Stomach smooth muscle (tissue), 2 donors: Measurements from ENCODE around the gene IRGC.
"Not testable (repeated sequence)": the region's sequence is repeated elsewhere in the genome, so short reads cannot be mapped to it uniquely, and the experiment has no call there.

Source experiments
- H3K27ac ChIP-seq: one replicate; pipeline ENCODE4 v1.7.0; 2013; ENCODE audit warnings: mild to moderate bottlenecking, low read length, inconsistent platforms
- H3K27me3 ChIP-seq, 2 donors: one replicate each; pipeline ENCODE4 v1.7.0; 2013; ENCODE audit warnings: low read length in 2 of 2; ENCODE audit not compliant: insufficient read depth in 2 of 2, control insufficient read depth in 1 of 2
- H3K36me3 ChIP-seq, 2 donors: one replicate each; pipeline ENCODE4 v1.7.0; 2013; ENCODE audit warnings: low read length in 2 of 2; ENCODE audit not compliant: control insufficient read depth in 2 of 2, insufficient read depth in 2 of 2
- H3K4me1 ChIP-seq: one replicate; pipeline ENCODE4 v1.7.0; 2013; ENCODE audit warnings: low read length; ENCODE audit not compliant: control insufficient read depth, insufficient read depth
- H3K4me3 ChIP-seq, 2 donors: one replicate each; pipeline ENCODE4 v1.7.0; 2013; ENCODE audit warnings: low read length in 2 of 2
- H3K9ac ChIP-seq, 2 donors: one replicate each; pipeline ENCODE4 v1.7.0; 2013; ENCODE audit warnings: low read length in 2 of 2, mild to moderate bottlenecking in 1 of 2
- H3K9me3 ChIP-seq, 2 donors: one replicate each; pipeline ENCODE4 v1.7.0; 2013; ENCODE audit warnings: low read length in 2 of 2; ENCODE audit not compliant: control insufficient read depth in 2 of 2
- donor health status: healthy.
- donor health status: Pancreatic carcinoma.

IRGC gene

DNA sequence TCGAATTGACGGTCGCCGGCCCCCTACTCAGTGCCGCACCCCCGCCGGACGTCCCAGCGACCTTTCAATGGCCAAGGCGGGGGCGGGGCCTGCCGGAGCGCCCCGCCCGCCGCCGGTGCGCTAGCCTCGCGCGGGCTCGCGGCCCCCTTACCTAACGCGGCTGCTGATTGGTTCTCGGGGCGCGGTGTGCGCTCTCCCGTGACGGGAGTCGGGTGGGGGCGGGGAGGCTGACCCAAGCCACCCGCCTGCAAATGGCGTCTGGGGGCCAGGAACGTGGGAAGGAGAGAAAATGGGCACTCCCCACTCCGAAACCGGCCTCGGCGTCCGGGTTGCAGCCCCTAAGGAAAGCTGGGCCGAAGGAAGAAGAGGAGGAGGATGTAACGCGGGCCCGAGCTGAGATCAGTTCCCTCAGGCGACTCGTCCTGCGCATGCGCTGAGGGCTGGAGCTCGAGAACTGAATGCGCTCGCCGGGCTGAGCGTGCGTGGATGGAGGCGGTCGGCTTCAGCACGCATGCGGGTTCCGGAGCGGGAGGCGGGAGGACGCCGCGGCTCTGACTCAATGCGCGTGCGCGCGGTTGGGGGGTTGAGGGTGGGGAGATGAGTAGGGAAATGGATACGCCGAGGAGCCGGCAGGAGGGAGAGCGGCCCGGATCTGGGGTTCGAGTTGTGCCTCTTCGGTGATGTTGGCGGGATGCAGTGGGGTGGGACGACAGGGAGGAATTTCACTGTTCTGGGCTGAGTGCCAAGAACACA, 38.8 kb downstream of the IRGC start, which contains the start of gene SMG9:
TSS of gene SMG9 (minus strand) at position 460 of the 753 bp plus-strand sequence. CDS start 4,221 bp downstream, outside the sequence.
- H3K36me3 ChIP-seq, result peaks cover 7 to 14% of the 10 kb centered on the region in 2 donors
- H3K4me1 ChIP-seq, result peaks cover 18% of the 10 kb centered on the region
- H3K9ac ChIP-seq, result peak within 1 kb of the TSS; percentile 75 to 87
- no peaks in the 10 kb centered on the region for H3K27me3 ChIP-seq
- peak within 1 kb of the TSS; percentile 78 to 90 for H3K4me3 ChIP-seq
- peak within 1 kb of the TSS; percentile 96 for H3K27ac ChIP-seq
- no peaks in the 10 kb centered on the region for H3K9me3 ChIP-seq

DNA sequence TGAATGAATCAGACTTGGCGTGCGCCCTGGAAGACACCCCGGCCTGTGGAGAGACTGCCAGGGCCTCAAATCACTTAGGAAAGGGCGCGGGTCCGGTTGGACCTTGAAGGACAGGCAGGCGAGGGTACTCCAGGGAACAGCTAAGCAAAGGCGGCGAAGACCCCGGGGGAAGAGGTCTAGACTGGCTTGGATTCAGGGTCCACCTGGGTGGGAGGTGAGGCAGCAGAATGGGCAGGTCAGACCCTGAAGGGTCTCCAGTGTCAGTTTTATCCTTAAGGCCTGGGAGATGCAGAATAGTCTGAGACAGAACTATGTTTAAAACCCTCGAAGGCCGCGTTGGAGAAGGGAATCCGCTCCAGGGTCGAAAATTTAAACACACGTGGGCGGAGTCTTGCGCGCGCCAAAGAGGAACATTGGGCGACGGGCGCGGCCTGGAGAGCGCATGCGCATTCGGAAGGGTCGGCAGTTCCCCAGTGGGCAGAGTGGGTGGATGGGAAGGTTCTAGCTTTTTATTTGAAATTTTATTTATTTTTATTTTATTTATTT, 39.5 kb downstream of the IRGC start:
- peak overlapping the region; percentile 60 to 87 for H3K9ac ChIP-seq
- H3K27ac ChIP-seq, result peak overlapping the region; percentile 96
- peaks cover 18% of the 10 kb centered on the region for H3K4me1 ChIP-seq
- no peaks in the 10 kb centered on the region for H3K9me3 ChIP-seq
- H3K36me3 ChIP-seq, result peaks cover 1 to 8% of the 10 kb centered on the region in 2 donors
- no peaks in the 10 kb centered on the region for H3K27me3 ChIP-seq
- peak overlapping the region; percentile 78 to 90 for H3K4me3 ChIP-seq

DNA sequence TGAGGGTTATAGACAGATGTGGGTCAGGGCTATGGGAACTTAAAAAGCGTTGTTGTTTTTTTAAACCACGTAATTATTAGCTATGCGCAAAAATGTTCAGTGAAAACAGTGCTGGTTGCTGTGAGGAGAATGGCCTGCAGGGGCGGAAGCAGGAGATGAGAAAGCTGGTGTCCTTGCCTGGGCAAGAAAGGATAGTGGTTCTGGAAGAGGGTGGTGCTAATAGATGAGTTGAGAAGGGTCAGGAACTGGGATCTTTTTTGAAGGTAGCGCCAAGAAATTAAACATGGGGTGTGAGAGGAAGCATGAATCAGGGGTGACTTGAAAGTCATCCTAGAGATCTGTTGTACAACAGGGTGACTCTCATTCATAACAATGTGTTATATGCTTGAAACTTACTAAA, 43.6 kb downstream of the IRGC start:
- Histone ChIP-seq H3K4me1 (peaks cover 5% of the 10 kb centered on the region), H3K27ac (no peak overlapping the region)

DNA sequence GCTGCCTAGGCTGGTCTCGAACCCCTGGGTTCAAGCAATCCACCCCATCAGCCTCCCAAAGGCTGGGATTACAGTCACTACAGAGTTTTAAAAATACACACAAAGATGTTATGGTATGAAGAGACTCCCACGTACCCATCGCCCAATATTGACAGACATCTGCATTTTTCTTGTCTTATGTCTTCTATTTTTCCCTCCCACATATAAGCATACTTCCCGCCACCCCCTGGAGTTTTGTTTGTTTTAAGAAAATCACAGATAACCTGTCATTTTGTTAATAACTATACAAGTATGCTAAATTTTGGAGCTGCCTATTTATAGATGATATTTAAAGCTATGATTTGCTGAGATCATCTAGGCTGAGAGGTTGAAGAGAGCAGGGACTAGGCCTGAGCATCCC, 45.1 kb downstream of the IRGC start:
- Histone ChIP-seq H3K36me3 (no peaks in the 10 kb centered on the region), H3K27ac (no peak overlapping the region), H3K27me3 (no peaks in the 10 kb centered on the region), H3K9me3 (no peaks in the 10 kb centered on the region), H3K4me3 (no peak overlapping the region), H3K4me1 (no peaks in the 10 kb centered on the region), H3K9ac (no peak overlapping the region)

More for the DNA sequence above, 43.6 kb downstream of the IRGC start:
- no peak overlapping the region for H3K9ac ChIP-seq
- H3K9me3 ChIP-seq, result no peaks in the 10 kb centered on the region
- H3K4me3 ChIP-seq, result no peak overlapping the region
- no peaks in the 10 kb centered on the region for H3K27me3 ChIP-seq
- no peaks in the 10 kb centered on the region for H3K36me3 ChIP-seq

DNA sequence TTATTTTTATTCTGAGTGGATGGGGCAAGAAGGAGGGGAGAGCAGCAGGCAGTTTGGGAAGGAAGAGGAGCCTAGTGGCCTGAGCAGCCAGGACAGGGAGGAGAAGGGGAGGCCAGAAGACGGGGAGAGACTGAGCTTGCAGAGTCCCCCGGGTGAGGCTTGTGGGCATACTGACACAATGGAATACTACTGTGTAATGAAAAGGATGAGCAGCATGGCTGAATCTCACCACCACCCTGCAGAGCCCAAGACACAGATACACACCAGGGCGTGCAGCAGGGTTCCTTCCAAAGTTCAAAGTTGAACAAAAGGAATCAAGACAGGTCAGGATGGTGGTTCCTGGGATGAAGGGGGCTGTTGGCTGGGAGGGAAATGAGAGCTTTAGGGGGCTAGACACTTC, 46.9 kb downstream of the IRGC start:
- Histone ChIP-seq H3K4me3 (no peak overlapping the region), H3K27ac (no peak overlapping the region), H3K9me3 (no peaks in the 10 kb centered on the region), H3K4me1 (no peaks in the 10 kb centered on the region), H3K9ac (no peak overlapping the region), H3K36me3 (no peaks in the 10 kb centered on the region), H3K27me3 (no peaks in the 10 kb centered on the region)

DNA sequence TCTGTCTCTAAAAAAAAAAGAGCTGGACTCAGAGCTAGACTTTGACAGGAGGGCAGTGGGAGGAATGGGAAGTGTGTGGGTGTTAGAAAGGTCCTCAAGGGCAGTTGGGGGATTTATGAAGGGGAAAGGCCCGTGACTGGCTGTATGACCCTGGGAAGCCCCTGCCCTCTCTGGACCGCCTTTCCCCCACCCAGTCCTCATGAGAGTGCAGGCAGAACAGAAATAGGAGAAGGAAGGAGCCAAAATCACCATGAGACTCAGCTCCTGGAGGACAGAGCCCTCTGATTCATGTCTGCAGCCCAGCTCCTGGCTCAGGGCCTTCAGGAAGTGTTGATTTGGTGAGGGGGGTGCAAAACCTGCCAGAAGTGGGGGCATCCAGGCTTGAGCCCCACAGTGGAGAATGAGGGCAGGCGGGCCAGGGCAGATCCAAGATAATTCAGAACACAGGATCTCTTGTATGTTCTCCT, 47.6 kb downstream of the IRGC start:
- no peak overlapping the region for H3K9ac ChIP-seq
- H3K4me1 ChIP-seq, result no peaks in the 10 kb centered on the region
- H3K27me3 ChIP-seq, result no peaks in the 10 kb centered on the region
- H3K4me3 ChIP-seq, result no peak overlapping the region
- no peaks in the 10 kb centered on the region for H3K9me3 ChIP-seq
- H3K27ac ChIP-seq, result no peak overlapping the region
- no peaks in the 10 kb centered on the region for H3K36me3 ChIP-seq

DNA sequence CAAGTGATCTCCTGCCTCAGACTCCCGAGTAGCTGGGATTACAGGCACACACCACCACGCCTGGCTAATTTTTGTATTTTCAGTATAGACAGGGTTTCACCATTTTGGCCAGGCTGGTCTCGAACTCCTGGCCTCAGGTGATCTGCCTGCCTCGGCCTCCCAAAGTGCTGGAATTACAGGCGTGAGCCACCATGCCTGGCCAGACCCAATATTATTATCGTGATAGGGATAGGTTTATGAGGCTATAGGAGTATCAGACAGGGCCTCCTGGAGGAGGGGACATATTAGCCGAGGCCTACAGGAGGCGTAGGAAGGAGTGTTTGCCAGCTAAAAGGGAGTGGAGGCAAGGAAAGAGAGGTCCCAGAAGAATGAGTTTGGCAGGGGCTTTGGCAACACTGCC, 48.8 kb downstream of the IRGC start:
- not testable (repeated sequence) for H3K4me1 ChIP-seq, H3K27ac ChIP-seq, H3K4me3 ChIP-seq, H3K9me3 ChIP-seq, H3K27me3 ChIP-seq, H3K36me3 ChIP-seq, H3K9ac ChIP-seq

DNA sequence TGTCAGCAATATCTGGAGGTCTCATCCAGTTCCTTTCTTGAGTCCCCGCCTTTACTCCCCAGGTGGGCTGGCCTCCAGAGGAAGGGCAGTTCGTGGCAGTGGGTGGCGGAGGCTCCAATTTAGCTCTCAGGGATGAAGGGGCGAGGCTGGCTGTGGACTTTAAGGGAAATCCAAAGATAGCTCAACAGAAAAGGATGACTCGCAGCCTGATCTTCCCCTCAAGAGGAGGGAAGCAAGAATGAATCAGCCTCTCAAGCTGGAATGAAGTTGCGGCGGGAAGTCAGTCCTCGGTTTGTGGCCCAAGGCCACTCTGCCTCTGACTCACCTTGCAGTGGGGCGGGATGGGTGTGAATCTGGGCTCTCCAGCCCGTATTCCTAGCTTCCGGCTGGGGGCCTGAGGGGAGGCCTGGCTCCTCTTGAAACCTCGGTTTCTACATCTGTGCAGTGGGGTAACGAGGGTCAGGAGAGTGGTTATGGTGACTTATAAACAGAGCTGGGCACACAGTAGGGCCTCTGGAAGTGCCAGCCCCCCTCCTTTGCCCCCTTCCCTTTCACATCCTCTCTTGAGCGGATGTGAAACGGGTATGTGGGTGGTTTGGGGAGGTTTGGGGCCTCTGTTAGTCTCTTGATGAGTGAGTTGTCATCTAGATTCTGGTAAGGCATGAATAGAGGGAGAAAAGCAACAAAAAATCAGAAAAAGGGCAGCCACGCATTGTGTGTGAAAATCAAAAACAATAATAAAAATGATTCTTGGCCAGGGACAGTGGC, 49.4 kb downstream of the IRGC start:
- Histone ChIP-seq H3K27me3 (peaks cover 0 to 2% of the 10 kb centered on the region in 2 donors), H3K36me3 (no peaks in the 10 kb centered on the region), H3K27ac (no peak overlapping the region), H3K4me1 (no peaks in the 10 kb centered on the region), H3K4me3 (no peak overlapping the region), H3K9me3 (no peaks in the 10 kb centered on the region), H3K9ac (no peak overlapping the region)

DNA sequence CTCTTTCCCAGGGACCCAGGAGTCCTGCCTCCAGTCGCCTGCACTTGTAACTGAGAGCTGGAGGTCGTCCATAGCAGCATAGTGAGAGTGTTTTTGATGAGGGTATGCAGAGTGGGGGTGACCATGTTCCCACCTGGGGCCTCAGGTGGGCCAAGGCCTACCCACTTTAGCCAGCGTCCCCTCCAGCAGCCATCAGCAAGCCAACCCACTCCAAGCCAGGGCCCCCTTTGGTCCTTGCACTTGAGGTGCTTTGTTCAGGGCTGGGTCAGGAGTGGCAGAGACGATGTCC, 50.8 kb downstream of the IRGC start:
- H3K27ac ChIP-seq, result no peak overlapping the region
- H3K9me3 ChIP-seq, result no peaks in the 10 kb centered on the region
- H3K9ac ChIP-seq, result no peak overlapping the region
- H3K4me1 ChIP-seq, result no peaks in the 10 kb centered on the region
- peaks cover 0 to 2% of the 10 kb centered on the region in 2 donors for H3K27me3 ChIP-seq
- no peak overlapping the region for H3K4me3 ChIP-seq
- H3K36me3 ChIP-seq, result no peaks in the 10 kb centered on the region

DNA sequence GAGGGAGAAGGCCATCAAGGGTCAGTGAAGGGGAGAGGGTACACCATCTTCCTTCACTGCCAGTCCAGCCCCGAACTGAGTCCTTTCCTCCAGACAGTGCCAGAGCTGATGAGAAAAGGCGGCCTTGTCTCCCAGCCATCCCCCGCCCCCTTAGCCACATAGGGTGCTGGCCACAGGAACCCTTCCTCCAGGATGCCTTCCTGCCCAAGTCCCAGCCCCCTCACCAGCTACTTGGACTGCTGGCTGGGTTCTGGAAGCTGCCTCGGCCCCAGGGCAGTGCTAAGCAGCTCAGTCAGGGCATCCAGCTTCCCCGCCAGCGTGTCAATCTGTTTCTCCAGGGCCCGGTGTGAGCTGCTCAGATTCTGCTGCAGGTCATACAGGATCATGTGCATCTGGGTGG, 51.4 kb downstream of the IRGC start:
- Histone ChIP-seq H3K4me3 (no peak overlapping the region), H3K27ac (no peak overlapping the region), H3K36me3 (no peaks in the 10 kb centered on the region), H3K4me1 (no peaks in the 10 kb centered on the region), H3K27me3 (peaks cover 0 to 2% of the 10 kb centered on the region in 2 donors), H3K9ac (no peak overlapping the region), H3K9me3 (no peaks in the 10 kb centered on the region)
